Loucy (cell line): Measurements from ENCODE around the gene ACSM4.

Experiments used
- EZH2phosphoT487 ChIP-seq: fragments of 200-600 bp; IDR thresholded peaks from 2 replicates; pipeline ENCODE4 v1.6.1; 2018; ENCODE audit warnings: antibody characterized with exemption, mild to moderate bottlenecking, moderate library complexity, borderline replicate concordance
- TF ChIP-seq, protein P1 (sequence below): fragments of 200-600 bp; sonication (generic); conservative IDR thresholded peaks from 2 replicates; pipeline ENCODE4 v1.5.1; 2014; ENCODE audit warnings: mild to moderate bottlenecking, antibody characterized with exemption, low read length

GRCh38 chr12:7259060-7259459 is 44.8 kb upstream of the ACSM4 start:
- TF ChIP-seq, protein P1, sequence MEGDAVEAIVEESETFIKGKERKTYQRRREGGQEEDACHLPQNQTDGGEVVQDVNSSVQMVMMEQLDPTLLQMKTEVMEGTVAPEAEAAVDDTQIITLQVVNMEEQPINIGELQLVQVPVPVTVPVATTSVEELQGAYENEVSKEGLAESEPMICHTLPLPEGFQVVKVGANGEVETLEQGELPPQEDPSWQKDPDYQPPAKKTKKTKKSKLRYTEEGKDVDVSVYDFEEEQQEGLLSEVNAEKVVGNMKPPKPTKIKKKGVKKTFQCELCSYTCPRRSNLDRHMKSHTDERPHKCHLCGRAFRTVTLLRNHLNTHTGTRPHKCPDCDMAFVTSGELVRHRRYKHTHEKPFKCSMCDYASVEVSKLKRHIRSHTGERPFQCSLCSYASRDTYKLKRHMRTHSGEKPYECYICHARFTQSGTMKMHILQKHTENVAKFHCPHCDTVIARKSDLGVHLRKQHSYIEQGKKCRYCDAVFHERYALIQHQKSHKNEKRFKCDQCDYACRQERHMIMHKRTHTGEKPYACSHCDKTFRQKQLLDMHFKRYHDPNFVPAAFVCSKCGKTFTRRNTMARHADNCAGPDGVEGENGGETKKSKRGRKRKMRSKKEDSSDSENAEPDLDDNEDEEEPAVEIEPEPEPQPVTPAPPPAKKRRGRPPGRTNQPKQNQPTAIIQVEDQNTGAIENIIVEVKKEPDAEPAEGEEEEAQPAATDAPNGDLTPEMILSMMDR = no peak
- no peak for TF ChIP-seq EZH2phosphoT487
